Fibroblast of skin of left biceps (primary cell): ENCODE measurements around the gene ARID1A.
"Not testable (repeated sequence)": the region's sequence is repeated elsewhere in the genome, so short reads cannot be mapped to it uniquely, and the experiment has no call there.

Experiments used
- DNase-seq, 2 experiments: peaks; one replicate each; pipeline ENCODE4 v3.0.0-alpha.2; 2013; ENCODE audit warnings: low read depth in 2 of 2

ARID1A gene

GRCh38 chr1:26697978-26698849, 2.4 kb downstream of the ARID1A start:
- DNase-seq: peak; percentile 90

- DNase-seq: no peak
These were observed 4.9 kb downstream of the ARID1A start for GRCh38 chr1:26700711-26701110.

DNA sequence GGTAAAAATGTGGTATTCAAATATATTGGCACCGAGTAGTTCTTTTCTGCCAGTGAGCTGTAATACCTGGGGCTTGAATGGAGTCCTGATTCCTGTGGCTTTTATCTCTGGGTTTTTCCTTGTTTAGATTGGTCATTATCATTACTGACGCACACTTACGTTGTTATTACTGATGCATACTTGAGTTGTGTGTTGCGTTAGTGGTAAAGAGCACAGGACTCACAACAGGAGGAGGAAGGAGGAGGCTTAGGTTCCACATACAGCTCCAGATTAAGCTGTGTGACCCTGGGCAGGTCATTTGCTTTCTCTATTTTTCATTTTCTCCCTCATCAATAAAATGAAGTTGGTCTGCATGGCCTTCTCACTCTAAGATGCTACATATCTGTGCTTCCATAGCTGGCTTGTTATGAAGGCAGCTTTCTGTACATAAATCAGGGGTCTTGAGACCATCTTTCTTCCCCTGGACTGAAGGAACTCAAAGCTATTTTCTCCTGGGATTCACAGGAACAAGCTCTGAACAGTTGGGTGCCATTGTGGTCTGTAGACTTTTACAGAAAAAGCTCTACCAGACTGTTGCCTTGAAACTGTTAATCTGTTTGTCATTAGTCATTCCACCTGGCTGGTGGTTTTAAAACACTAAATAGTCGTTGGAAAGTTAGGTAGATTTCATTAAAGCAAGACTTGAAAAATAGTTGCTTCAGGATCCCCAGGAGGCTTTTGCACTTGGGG, 5.6 kb downstream of the ARID1A start:
- DNase-seq: no peak

DNA sequence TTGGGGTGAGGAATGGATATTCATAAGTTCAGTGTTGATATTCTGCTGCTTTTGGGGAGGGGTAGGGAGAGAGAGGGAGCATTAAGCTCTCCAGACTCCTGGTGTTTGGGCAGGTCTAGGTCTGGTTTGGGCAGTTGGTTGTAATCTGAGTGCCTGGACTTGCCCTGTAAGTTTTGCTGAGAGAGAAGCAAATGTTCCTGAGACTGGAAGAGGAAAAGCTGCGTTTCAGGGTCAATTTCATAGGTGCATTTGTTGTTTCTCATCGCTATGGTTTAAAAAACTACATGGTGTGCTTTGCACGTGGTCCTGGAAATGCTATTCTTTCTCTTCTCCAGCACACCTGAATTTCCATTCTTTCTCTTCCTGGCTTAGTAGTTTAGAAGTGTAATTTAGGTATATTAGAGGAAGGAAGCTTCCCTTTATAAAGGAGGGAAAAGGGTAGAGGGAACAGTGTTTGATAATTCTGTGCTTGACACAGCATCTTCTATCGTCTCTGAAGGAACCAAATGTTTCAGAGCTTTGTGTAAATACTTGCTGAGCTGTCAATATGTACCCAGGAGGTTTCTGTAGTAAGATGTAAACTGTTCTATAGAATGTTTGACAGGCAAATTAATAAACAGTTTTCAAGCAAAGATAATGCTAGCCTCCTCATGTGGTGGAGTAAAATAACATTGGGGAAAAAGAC, 6.3 kb downstream of the ARID1A start:
- DNase-seq: no peak

- no peak for DNase-seq
These were observed 6.8 kb downstream of the ARID1A start for GRCh38 chr1:26702680-26703038.

DNA sequence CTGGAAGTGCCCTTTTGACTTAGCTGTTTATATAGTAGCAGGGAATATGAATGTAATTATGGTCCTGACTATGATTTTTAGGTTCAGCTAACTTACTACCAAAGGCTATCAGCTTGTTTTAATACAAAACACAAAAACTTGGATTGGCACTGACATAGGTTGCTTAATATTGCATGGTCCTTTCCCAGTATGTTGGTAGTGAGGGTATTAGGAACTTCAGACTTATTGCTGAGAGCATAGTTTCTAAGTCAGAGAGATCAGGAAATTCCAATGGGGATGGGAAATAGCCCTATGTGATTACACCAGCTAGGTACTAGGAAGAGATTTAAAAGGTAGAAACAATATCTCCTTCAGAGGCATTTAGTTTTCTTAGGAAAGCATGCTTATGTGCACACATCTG, 7.7 kb downstream of the ARID1A start:
- no peak for DNase-seq

DNA sequence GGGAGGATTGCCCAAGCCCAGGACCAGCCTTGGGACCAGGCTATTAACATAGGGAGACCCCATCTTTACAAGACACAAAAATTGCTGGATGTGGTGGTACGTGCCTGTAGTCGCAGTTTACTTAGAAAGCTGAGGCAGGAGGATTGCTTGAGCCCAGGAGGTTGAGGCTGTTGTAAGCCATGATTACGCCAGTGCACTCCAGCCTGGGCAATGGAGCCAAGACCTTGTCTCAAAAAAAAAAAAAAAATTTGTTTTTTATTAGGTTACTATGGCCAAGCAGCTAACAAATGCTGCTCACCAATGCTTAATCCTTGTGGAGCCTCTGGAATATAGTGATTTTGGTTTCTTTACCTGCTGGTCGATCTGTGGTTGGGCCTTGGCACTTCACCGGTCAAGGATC, 8.8 kb downstream of the ARID1A start:
- DNase-seq: no peak

DNA sequence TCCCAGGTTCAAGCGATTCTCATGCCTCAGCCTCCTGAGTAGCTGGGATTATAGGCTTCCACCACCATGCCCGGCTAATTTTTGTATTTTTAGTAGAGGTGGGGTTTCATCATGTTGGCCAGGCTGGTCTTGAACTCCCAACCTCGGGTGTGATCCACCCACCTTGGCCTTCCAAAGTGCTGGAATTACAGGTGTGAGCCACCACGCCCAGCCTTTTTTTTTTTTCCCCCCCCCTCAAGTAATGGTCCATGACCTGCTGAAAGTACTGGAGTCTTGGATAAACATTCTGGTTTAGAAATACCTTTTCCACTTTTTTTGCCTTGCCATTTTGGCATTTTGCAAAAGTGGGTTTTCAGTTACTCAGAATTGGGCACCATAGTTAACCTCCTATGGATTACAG, 9.4 kb downstream of the ARID1A start:
- DNase-seq: not testable (repeated sequence)

DNA sequence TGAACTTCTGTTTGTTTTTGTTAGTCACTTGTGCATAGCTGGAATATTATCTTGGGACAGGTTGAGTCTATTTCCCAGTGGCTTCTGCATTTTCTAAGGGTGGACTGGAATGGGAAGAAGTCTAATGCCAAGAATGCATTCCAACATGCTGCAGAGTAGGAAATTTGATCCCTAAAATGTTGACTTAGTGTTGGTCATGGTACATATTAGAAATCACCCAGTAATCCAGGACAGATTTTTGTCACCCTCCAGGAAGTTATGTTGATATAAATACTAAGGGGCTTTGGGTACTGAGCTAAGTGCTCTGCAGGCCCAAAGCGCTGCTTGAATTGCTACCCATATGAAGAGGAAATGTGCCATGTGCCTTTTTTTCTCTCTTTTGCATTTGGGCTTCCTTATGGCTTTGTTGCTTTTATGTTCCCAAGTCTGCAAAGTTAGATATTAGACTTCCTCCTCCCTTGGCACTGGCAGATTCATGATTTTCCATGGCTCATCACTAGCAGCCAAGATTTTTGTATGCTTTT, 10.0 kb downstream of the ARID1A start:
- peak; percentile 66 to 71 for DNase-seq

DNA sequence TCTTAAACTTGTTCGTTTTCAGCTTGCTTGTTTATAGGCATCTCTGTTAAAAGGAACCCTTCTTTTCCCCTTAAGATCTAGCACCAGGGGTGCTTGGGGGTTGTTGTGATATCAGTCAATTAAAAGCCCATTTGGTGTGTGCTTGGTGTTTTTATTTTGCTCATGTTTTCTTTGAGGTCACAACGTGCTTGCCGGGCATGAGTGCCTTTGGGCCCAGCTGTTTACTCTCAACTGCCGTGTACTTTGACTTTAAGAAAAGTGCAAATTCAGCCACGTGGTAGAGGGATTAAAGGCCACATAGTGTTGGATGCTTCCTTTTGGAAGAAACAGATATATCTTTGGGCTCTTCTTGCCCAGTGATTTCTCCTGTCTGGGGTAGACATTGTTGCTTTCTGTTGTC, 10.5 kb downstream of the ARID1A start:
- DNase-seq: no peak

DNA sequence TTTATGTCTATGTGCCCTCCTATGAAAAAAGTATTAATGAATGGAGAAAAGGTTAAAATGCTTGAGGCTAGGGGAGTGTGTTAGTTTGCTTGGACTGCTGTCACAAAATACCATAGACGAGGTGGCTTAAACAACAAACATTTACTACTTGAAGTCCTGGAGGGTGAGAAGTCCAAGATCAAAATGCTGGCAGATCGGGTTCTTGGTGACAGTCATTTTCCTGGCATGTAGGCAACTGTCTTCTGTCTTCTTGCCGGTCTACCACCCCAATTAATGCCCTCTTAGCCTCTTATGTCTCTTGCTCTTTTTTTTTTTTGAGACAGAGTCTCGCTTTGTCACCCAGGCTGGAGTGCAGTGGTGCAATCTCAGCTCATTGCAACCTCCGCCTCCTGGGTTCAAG, 15.0 kb downstream of the ARID1A start:
- no peak for DNase-seq

- no peak for DNase-seq
These were observed 16.0 kb downstream of the ARID1A start for GRCh38 chr1:26711777-26712176.

DNA sequence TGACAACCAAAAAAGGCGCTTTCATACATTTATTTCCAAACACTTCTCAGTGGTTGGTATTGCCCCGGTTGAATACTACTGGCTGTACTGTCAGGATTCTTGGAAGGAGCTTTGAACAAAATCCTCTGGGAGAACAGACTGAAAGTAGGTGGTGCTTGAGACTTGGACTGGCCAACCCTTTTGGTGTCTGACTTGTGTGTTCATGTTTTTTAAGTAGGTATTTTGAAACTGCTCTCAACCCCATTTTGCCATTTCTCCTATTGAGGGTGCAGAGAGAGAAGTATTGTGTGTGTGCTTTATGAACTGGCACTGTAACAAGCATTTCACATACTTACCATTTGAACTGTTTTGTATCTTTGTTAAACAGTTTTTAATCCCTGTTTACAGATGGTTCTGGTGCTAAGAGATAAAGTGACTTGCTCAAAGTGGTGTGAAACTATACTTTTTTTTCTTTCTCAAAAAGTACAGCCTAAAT, 21.2 kb downstream of the ARID1A start:
- no peak for DNase-seq

DNA sequence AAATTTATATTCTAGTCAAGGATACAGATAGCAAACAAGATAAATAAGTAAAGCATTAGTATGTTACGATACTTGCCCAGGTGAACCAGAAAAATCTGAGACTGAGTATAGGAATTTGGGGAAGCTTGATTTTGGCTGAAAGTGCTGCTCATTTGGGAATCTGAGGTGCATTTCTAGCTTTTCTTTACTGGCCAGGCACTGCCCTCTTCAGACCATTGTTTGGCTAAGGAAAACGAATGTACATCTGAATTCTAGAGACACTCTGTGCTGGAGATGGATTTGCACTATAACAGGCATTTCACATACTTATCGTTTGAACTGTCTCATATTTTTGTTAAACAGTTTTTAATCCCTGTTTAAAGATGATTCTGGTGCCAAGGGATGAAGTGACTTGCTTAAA, 23.4 kb downstream of the ARID1A start:
- DNase-seq: no peak

DNA sequence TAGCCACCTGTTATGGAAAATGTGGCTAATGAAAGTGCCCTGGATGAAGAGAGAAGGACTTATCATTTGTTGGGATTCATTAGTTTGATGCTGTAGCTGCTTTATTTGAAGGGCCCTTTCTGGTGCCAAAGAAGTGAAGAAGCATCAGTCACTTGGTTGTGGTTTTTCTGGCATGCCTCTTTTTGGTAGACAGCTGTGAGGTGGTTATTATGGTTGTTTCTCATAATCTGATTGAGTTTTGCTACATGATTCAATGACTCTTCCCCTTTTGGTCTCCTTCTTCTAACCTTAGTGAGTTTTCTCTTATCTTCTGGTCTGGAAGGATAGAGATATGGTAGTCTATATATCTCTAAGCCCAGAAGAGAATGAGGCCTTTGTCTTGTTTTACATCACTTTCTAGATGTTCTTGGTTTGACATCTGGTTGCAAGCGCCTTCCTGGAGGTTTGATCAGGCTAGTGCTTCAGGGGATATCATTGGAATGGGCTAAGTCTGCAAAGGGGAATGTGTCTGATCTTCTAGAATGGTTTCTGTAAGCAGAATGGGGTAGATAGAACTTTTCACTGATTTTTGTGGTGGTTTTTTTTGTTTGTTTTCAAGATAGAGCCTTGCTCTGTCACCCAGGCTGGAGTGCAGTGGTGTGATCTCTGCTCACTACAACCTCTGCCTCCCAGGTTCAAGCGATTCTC, 26.0 kb downstream of the ARID1A start:
- no peak for DNase-seq

DNA sequence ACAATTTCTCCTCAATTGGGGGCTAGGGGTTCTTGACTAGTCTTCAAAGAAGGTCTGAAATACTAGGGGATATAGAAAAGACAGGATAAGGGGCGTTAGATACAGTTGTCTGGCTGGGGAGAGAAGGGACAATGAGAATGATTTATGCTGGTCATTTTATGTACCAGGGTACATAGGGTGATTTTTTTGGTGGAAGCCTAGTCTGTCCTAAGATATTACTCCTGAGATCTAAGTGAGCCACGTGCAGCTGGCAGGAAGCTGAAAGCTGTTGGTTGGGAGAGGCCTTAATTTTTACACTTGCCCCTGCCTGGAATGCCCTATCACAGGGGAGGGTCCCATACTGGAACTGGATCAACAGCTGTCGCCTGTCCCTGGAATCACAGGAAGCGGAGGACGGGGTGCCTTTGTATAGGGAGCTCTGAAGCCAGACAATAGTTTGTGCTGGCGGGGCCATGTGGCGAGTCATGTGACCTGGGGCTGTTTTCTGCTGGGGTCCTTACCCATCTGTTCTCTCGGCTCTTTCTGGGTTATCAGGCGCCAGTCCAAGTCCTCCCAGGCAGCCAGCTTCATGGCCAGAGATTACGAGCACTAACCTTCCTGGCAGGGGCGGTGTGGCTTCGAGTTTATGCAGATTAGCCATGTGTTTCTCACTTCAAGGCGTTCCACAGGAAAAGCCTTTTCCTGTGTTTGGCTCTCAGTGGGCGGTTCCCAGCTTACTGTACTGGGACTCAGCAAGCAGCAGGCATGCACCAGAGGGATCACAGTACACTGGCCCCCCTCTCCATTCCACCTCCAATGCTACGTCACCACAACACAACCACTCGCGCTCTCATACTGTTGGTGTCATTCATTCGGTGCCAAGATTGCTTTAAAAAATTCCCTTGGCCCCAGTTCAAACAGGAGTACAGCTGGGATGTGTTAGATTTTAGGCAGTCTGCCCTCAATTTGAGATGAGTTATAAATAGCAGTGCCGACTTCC, 27.5 kb downstream of the ARID1A start:
- DNase-seq: peak; percentile 99

GRCh38 chr1:26724118-26724517, 28.3 kb downstream of the ARID1A start:
- DNase-seq: no peak

- DNase-seq: no peak
These were observed 29.1 kb downstream of the ARID1A start for GRCh38 chr1:26724926-26725325.

GRCh38 chr1:26725904-26726303, 30.1 kb downstream of the ARID1A start:
- DNase-seq: not testable (repeated sequence)

GRCh38 chr1:26726784-26727183, 31.0 kb downstream of the ARID1A start:
- no peak for DNase-seq
